SIG-M5 treated with dmso at 0.1 percent for 504 hours (cell line): ENCODE results near the gene FUNDC2.
A peak's percentile ranks its signal among the peaks of the same experiment; 100 is the strongest.

Source experiments
- DNase-seq: peaks from one replicate; lab custom pipeline; 2025; ENCODE audit not compliant: unreplicated experiment; lab: John Stamatoyannopoulos, UW

FUNDC2 gene

DNA sequence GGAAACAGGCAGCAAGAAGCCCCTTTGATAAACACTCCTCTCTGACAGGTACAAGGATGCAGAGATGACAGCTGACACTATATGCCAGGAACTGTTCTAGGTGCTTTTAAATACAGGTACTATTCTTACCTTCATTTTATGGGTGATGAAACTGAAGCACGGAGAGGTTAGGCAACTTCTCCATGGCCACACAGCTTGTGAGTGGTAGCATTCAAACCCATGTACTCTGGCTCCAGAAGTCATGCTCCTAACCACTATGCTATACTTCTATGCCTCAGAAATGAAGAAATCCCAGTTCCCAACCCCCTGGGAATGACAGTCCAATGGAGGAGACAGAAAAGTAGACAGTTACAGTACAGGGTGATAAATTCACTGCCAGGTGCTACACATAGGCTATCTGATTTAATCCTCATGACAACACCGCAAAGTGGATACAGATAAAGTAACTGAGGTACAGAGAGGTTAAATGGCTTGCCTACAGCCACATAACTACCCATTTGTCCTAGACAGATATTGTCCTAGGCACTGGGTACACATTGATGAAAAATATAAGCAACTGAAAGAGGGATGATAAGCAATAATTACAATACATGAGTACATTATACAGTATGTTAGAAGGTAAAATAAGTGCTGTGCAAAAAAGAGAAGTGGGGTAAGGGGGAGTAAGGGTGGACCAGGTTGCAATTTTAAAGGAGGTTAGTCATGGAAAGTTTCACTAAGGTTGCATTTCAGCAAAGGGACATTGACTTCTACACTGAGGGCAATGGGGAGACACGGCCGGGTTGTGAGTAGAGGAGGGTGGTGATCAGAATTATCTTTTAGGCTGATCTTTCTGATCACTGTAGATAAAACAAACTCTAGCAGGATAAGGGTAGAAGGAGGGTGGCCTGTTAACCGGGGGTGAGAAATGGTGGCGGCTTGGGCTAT, 2.5 kb upstream of the FUNDC2 start:
- DNase-seq, result no peak

DNA sequence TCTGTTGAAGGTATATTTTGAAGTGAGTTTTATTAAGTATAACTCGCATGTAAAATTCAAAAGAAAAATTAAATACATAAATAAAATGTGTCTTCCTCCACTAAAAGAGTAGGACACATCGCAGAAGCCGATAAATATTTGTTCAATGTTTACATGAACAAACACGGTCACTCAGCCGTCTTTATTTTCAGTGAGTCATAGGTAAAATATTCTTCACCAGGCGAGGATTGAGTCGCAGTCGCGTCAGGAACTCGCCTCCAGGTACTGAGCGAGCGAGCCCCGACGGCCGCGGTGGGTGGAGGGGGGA, 271 bp upstream of the FUNDC2 start:
- DNase-seq, result no peak

DNA sequence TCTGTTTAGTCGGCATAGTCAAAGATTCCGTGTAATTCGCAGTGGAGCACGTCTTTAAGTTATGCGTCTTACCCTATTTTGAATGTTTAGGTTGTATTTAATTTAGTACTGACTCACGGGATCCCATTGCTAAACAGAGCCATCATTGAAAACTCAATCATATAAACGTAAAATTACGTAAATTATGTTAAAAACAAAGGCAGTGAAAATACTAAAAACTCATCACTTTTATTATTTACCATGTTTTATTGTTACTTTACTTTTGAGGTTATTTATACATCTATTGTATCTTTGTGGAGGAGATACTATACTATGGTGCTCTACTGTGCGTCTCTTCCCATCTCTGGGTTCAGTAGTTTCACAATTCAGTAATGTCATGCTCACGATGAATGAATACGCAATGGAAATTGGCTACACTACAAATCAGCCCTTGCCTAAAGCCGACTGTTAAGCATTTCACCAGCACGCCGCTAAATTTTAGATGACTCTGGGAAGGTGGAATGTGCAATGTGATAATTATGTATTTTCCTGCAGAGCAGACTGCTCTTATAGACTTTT, 944 bp downstream of the FUNDC2 start:
- DNase-seq, result peak; percentile 63

DNA sequence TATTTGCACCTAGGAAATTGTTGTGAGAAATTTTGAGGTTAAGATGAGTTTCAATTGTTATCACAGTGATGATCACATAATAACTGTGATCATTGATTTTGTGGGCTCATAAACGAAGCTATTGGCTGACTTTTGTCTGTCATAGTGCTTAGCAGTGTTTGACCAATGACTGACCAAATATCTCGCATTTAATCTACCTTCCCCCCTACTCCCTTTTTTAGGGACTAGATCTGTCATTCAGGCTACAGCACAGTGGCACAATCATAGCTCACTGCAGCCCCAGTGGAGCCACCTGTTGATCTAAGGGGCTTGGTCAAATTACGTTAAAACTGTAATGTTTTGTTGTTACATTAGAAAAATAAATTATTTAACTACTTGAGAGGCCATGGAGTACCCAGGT, 1.5 kb downstream of the FUNDC2 start:
- DNase-seq, result no peak

DNA sequence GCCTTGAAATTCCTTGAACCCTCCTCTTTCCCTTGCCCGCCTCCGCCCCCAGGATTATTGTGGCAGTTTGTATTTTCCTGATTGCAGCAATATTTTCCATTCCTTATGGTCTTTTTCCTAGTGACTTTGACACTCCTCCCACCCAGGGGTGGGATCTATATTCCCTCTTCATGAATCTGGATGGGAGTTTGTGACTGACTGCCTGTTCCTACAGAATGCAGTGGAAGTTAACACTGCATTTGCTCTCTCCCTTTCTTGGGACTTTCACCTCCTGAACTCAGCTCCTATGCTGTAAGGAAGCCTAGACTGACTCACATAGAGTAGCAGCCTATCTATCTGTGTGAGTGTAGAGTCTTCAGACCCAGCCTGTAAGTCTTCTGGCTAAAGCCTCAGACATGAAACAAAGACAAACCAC, 2.2 kb downstream of the FUNDC2 start:
- DNase-seq, result no peak

DNA sequence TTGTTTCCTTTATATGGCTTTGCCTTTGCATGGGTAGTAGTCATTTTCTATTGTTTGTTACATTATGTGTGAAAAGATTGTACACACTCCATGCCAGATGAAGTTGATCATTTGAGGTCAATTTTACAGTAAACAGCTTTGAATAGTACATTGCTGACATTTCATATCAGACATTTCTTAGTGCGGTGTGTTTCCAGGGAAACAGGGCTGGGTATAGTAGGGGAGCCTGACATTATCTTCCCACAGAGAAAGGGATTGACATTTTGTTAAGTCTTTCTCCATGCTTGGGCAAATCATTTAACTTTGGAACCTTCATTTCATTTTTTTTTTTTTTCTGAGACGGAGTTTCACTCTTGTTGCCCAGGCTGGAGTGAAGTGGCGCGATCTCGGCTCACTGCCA, 5.0 kb downstream of the FUNDC2 start:
- DNase-seq, result no peak

DNA sequence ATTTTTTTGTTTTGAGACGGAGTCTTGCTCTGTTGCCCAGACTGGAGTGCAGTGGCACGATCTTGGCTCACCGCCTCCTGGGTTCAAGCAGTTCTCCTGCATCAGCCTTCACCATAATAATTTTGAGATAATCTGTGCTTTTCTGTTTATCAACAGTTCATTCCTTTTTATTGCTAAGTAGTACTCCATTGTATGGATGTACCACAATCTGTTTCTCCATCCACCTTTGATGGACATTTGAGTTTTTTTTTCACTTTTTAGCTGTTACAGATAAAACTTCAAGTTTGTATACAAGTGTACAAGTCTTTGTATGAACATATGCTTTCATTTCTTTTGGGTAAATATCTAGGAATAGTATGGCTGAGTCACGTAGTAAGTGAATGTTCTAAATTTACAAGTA, 9.0 kb downstream of the FUNDC2 start:
- no peak for DNase-seq

DNA sequence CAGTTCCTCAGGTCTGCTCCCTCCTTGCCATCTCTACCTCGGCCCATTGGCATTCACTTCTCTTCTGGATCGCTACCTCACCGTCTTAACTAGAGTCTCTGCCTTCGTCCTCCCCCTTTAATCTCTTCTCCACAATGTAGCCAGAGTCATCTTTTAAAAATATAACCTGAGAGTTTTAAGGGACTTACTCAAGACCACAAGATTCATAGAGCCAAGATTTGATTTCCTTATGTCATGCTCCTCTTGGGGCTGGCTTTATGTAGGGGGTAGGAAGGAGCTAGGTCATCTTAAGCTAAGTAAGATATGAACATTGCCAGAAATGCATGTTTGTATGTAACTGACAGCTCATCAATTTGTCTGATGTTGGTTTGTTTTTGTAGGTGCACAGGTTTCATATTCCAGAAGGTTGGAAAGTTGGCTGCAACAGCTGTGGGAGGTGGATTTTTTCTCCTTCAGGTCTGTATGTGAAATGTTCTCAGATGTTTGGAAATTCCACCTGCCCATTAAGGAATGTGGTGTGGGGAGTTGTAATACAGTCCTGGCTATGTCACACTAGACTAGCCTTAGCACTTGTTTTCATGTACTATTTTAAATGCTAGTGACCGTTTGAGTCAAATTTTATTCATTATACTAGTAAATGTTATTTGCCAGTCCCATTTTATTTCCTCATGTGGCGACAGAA, 19.6 kb downstream of the FUNDC2 start:
- DNase-seq, result no peak

DNA sequence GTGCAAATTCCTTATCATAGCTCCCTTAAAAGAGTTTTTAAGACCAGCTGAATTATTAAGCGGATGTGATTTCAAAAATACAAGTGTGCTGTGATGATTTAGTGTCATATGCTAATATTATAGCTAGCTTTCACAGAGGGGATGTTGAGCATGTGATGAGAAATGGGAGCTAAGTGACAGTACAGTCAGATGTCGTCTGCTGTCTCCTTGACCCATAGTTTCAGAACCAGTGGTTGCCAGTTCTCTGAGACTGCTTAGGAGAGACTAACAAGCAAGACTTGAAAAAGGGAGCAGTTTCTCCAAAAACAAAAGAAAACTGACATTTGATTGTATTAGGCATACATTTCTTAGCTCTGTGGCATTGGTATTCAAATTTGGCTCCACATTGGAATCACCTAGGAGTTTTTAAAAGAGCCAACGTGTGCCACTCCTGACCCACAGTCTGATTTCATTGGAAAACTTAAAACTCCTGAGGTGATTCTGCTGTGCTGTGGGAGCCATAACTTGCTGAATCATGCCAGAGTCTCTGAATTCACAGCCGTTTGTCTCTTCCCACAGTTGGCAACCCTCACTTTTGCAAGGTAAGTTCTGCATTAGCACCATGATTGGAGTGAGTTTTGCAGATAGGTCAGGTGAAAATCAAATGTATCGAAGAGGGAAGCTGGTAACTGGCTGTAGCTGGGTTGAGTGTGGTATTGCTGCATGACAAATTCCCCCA, 20.3 kb downstream of the FUNDC2 start:
- no peak for DNase-seq

DNA sequence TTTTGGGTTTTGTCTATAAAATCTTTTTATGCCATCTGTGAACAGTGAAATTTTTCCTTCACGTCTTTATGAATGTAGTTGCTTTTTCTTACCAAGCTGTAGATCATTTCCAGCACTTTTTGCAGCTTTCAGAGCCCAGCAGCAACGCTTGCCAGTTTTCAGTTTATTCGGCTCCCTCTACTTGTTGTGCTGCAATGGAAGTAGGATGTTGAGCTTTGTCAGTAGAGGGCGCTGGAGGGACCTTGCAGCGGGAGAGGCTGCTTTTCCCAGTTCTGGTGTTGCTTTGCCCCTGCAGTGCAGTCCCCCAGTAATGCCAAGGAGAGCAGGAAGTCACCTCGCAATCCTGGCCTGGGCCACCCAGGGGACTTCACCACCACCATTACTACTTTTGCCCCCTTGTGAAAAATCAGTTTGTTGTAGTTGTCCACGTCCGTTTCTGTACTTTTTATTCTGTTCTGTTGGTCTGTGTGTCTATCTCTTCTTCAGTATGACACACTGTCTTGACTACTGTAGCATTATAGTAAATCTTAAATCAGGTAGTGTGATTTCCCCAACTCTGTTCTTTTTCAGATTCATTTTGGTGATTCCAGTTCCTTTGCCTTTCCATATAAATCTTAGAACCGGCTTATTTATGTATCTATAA, 22.5 kb downstream of the FUNDC2 start:
- DNase-seq, result peak; percentile 56

DNA sequence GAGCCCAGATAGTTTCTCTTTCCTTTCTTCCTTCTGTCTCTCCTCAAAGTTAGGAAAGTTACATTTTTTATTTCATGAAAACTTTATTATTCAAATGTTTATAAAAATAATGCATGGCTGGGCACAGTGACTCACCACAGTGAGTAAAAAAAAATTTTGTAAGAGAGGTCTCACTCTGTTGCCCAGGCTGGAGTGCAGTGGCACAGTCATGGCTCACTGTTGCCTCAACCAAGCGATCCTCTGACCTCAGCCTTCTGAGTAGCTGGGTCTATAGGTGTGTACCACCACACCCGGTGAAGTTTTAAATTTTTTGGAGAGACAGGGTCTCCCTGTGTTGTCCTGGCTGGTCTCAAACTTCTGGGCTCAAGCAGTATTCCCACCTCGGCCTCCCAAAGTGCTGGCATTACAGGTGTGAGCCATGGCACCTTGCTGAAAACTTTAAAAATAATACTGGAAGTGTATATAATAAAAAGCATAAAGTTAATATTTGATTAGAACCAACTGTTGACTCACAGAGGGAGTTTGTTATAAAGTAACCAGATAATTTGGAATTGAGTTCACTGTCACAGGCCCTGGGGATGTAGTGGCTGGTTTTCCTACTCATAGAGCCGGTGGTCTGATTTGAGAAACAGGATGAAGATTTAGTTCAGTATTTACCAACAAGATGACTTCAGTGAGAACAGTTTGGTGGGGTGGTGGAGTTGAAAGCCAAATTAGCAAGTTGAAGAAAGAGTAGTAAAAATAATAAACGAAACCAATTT, 26.3 kb downstream of the FUNDC2 start:
- DNase-seq, result no peak

DNA sequence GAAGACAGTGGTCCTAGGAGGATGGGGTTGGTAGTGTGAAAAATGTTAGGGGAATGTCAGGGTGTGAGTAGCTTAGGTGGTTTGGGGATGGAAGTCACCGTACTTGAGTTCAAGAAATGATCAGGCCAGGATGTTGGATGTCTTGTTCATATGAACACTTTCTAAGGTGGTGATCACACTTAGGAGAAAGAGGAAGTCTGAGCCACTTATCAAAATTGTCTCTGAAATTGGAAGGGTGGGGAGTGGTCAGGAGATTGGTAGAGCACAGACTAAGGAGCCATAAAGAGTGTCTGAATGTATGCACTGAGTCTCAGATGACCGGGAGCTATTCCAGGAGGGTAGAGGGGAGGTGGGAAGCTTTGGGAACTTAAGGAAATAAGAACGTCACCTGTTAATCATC, 27.0 kb downstream of the FUNDC2 start:
- no peak for DNase-seq

DNA sequence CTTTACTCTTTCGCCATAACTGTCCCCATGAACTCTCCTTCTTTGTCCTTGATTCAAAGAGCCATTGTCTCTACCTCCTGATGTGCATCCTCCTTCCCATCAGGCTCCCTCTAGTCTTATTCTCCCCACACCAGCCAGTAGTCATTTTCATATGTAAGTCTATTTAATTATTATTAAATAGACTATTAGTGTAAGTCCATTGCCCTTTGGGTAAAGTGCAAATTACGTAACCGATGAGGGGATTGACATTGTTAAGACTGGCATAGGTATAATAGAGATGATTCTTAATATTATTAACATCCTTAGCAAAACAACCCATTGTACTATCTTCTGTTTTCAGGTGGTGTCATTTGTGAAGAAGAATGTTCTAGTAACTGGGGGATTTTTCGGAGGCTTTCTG, 27.6 kb downstream of the FUNDC2 start:
- no peak for DNase-seq

DNA sequence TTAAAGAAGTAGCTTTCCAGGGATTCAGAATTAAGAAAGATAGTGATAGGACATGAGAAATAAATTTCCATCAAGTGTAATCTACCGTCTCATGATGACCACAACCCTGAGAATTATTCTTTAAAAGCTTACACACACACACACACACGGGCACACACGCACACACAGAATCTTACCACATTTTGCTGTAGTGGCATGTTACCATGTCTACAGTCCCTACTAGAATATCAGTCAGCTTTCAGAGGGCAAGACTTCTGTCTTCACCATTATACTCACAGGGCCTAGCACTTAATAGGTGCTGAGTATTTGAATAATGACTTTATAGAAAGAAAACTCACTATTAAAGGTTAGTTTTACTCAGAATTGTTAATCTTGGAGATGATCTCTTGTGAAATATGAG, 28.9 kb downstream of the FUNDC2 start:
- no peak for DNase-seq

DNA sequence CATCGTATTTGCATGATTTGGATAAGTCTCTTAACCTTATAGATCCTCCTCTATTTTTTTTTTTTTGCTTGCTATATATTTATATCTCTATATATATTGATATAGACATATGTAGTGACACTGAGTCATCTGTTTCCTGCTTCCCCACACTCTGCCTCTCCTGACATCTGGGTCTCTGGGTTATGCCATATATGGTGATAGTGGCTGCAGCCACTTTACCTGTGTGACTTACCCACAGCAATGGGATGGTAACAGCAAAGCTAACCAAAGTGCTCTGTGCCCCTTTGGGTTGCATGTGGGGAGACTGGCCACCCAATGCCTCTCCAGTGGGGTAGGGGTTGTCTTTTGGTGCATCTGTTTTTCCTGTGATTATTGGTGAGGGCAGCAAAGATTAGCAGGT, 29.8 kb downstream of the FUNDC2 start:
- no peak for DNase-seq

DNA sequence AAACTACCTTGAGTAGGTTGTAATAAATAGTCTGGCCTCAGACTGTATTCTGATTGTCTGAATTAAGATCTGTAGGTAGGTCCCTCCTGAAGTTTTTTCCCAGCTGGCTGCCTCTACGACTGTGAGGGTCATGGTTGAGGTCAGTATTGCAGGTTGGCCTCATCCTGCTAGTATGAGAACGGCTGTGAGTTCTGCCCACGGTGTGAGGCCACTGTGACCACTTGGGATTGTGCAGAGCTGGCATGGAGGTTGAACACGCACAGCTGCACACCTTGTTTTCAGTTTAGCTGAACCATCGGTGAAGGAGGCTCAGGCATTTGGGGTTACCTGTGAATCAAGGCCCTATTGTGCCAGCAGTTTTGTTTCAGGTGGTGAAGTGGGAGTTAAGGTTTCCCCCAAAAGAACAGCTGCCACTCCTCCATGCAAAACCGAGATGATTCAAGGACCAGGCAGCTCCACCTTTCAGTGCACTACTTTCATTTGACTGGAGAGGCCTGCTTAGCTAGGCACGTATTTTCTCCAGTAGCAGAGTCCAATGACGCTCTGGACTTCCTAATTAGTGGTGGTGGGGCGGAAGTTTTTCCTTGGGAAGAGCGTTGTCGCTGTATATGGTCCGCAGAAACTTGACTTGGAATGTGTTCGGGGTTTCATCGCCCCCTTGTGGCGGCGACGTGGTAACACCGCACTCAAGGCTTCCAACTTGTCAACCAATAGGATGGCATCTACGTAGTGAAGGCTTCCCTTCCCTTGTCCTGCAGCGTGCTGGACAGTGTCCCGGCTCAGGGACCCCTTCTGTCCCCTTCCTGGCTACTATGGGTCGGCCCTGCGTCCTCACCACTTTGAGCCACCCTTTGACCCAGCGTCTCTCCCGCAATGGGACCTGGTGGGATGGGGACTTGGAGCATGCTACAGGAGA, 30.5 kb downstream of the FUNDC2 start:
- no peak for DNase-seq

DNA sequence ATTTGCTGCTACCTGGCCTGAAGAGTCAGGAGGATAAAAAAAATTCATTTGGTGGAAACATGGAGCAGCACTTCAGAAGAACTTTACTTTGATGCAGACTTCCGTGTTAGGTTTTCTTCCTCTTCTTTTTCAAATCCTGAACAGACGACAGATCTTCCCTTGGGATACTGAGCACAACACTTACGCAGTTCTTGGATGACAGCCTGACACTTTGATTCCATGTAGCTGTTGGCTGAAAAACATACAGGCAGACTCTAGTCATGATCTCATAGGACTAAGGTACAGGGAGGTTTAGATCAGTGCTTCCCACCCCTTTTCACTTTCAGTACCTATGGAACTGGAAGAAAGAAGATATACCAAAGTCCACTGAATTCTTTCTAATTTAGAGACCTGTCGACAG, 35.1 kb downstream of the FUNDC2 start:
- no peak for DNase-seq

DNA sequence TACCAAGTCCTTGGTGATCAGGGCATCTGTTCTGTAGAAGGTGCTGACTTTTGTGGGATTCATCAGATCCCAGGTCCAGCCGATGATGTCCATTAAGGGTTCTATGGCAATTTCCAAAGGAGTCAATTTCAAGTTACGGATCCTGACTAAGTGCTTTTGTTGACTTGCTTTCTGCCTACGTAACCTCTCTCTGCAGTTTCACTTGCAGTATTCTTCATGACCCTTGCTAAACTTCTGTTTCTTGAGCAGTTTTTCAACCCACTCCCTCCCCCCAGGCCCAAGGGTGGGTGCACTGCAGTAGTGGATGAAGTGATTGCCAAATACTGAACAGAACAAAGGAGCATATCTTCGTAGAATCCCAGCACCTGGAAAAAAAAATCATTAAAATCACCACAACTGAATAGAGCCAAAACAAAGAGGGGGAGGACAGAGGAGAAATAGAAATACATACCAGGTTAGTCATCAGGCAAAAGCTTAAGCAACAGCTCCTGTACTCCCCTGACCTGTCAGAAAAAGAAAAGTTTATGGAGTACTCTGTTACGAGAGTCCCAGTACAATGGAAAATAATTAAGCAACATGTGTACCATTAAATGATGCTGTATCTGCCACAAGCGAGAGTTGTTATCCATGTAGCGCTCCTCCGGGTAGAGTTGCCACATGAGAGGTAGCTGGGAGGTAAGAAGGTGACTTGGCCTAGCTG, 38.5 kb downstream of the FUNDC2 start:
- no peak for DNase-seq

DNA sequence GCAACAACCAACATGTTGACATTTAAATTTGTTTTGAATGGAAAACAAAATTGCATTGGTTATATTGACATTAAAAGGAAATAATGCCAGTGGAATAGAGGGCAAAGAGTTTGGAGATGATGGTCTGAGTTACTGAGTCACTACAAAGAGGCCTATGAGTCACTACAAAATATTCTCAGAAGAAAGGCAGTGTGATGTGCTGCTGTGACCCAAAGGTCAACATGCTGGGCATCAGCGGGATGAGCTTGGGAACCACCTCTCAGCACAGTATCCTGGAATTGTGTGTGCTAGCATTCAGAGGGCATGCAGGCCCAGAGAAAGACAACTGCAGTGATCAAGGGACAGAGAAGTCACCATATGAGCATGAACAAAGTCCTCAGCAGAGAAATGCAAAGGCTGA, 41.5 kb downstream of the FUNDC2 start:
- DNase-seq, result no peak
